H1 (cell line): Measurements from ENCODE around the gene FAM53B. TPM values are rescaled to one million over a fixed set of nuclear protein-coding genes. Genes with fewer than 3 reads are reported as not detected.

Experiments
- CTCF ChIA-PET: fragments of 300-600 bp; sonication (Branson Sonifier 250); formaldehyde crosslinking; loops from one replicate; lab custom pipeline; 2021; ENCODE audit not compliant: partially characterized antibody; lab: Charles Lee
- POLR2A ChIA-PET: fragments of 300-600 bp; sonication (Branson Sonifier 250); formaldehyde crosslinking; loops from one replicate; lab custom pipeline; 2021; ENCODE audit warnings: inconsistent platforms; ENCODE audit not compliant: partially characterized antibody; lab: Charles Lee
- DNase-seq, 2 experiments: peaks; one replicate each; pipeline versions ENCODE4 v3.0.0 to v3.0.0-alpha.2; 2010 to 2022; ENCODE audit warnings: low spot score in 2 of 2, low read depth in 1 of 2, mixed read lengths in 1 of 2
- FAIRE-seq: peaks from 2 replicates; lab custom pipeline; 2011; peaks lifted over from hg19 to GRCh38; lab: Jason Lieb, UNC
- H2AFZ ChIP-seq: 2 replicates; pipeline ENCODE4 v1.8.1; 2012; ENCODE audit warnings: low read length, inconsistent platforms
- H2AK5ac ChIP-seq: 2 replicates; pipeline ENCODE4 v1.6.1; 2013; ENCODE audit warnings: low read depth, low read length
- H2BK120ac ChIP-seq: replicated peaks from 2 replicates; pipeline ENCODE3; 2013; ENCODE audit warnings: low read depth, low read length, inconsistent platforms
- H2BK12ac ChIP-seq: 2 replicates; pipeline ENCODE4 v1.6.1; 2013; ENCODE audit warnings: low read depth, low read length
- H2BK15ac ChIP-seq: 2 replicates; pipeline ENCODE4 v1.6.1; 2013; ENCODE audit warnings: low read length
- H2BK20ac ChIP-seq: 2 replicates; pipeline ENCODE4 v1.6.1; 2013; ENCODE audit warnings: low read length
- H2BK5ac ChIP-seq: 2 replicates; pipeline ENCODE4 v1.6.1; 2013; ENCODE audit warnings: low read depth, low read length
- H3K14ac ChIP-seq: 2 replicates; pipeline ENCODE4 v1.6.1; 2013; ENCODE audit warnings: inconsistent platforms; ENCODE audit not compliant: insufficient read length
- H3K18ac ChIP-seq: 2 replicates; pipeline ENCODE4 v1.6.1; 2013; ENCODE audit warnings: low read length; ENCODE audit errors: extremely low read depth
- H3K23ac ChIP-seq: 2 replicates; pipeline ENCODE4 v1.6.1; 2013; ENCODE audit warnings: inconsistent platforms; ENCODE audit not compliant: insufficient read length
- H3K23me2 ChIP-seq: 2 replicates; pipeline ENCODE4 v1.6.1; 2013; ENCODE audit warnings: low read depth, low read length
- H3K27ac ChIP-seq: 2 replicates; pipeline ENCODE4 v1.6.1; 2011; ENCODE audit warnings: low read depth, low read length, inconsistent platforms
- H3K27me3 ChIP-seq, 4 experiments: replicated peaks in 1 of 4; 1 replicate in 1 of 4; 2 replicates in 3 of 4; pipeline versions ENCODE4 v1.6.1 to v1.8.1; 2011 to 2013; ENCODE audit warnings: low read length in 3 of 4, mild to moderate bottlenecking in 3 of 4, inconsistent platforms in 2 of 4, mixed read lengths in 2 of 4, moderate library complexity in 1 of 4; ENCODE audit not compliant: control insufficient read depth in 3 of 4, insufficient read depth in 3 of 4; ENCODE audit errors: extremely low read depth in 1 of 4
- H3K36me3 ChIP-seq, 4 experiments: 2 replicates each; pipeline versions ENCODE4 v1.6.1 to v1.8.1; 2011 to 2013; ENCODE audit warnings: mild to moderate bottlenecking in 4 of 4, low read length in 3 of 4, moderate library complexity in 2 of 4, control low read depth in 1 of 4, inconsistent platforms in 1 of 4; ENCODE audit not compliant: insufficient read depth in 4 of 4, control insufficient read depth in 2 of 4
- H3K4ac ChIP-seq: replicated peaks from 2 replicates; pipeline ENCODE3; 2013; ENCODE audit warnings: low read length, low read depth, mixed read lengths, inconsistent platforms; ENCODE audit not compliant: insufficient read length
- H3K4me1 ChIP-seq, 4 experiments: replicated peaks in 1 of 4; 1 replicate in 1 of 4; 2 replicates in 3 of 4; pipeline versions ENCODE4 v1.6.1 to v1.8.1; 2011 to 2013; ENCODE audit warnings: low read length in 3 of 4, inconsistent platforms in 2 of 4, mixed read lengths in 1 of 4; ENCODE audit not compliant: insufficient read depth in 4 of 4, control insufficient read depth in 3 of 4
- H3K4me2 ChIP-seq, 2 experiments: 2 replicates each; pipeline versions ENCODE4 v1.6.1 to v1.8.1; 2011 to 2013; ENCODE audit warnings: low read depth in 2 of 2, low read length in 2 of 2, control low read depth in 1 of 2, inconsistent platforms in 1 of 2, mild to moderate bottlenecking in 1 of 2; ENCODE audit not compliant: insufficient read depth in 1 of 2
- H3K4me3 ChIP-seq, 4 experiments: fragments of 200-600, 300-600 bp in 1 of 4; sonication (generic), shearing (Covaris generic), sonication (Bioruptor Twin) in 1 of 4; 2 replicates each; pipeline versions ENCODE4 v1.5.1 to v1.8.1; 2011 to 2016; ENCODE audit warnings: low read length in 4 of 4, low read depth in 3 of 4, control low read depth in 2 of 4, inconsistent platforms in 2 of 4, mild to moderate bottlenecking in 2 of 4, mixed read lengths in 1 of 4, moderate library complexity in 1 of 4; ENCODE audit not compliant: insufficient read depth in 2 of 4; ENCODE audit errors: extremely low read depth in 1 of 4
- H3K56ac ChIP-seq: replicated peaks from 2 replicates; pipeline ENCODE3; 2013; ENCODE audit warnings: low read depth, mild to moderate bottlenecking, mixed read lengths, low read length, inconsistent platforms; ENCODE audit not compliant: insufficient read length
- H3K79me1 ChIP-seq: 2 replicates; pipeline ENCODE4 v1.6.1; 2013; ENCODE audit warnings: low read depth, low read length, control low read depth
- H3K79me2 ChIP-seq, 2 experiments: 2 replicates each; pipeline versions ENCODE4 v1.6.1 to v1.8.1; 2012 to 2013; ENCODE audit warnings: low read length in 2 of 2, mild to moderate bottlenecking in 2 of 2, inconsistent platforms in 1 of 2; ENCODE audit not compliant: insufficient read depth in 2 of 2, control insufficient read depth in 1 of 2
- H3K9ac ChIP-seq, 4 experiments: replicated peaks in 1 of 4; 1 replicate in 1 of 4; 2 replicates in 3 of 4; pipeline versions ENCODE4 v1.6.1 to v1.8.1; 2011 to 2013; ENCODE audit warnings: low read depth in 3 of 4, low read length in 3 of 4, control low read depth in 2 of 4, mild to moderate bottlenecking in 2 of 4, moderate library complexity in 2 of 4, inconsistent platforms in 1 of 4; ENCODE audit errors: extremely low read depth in 1 of 4
- H3K9me3 ChIP-seq, 2 experiments: 2 replicates each; pipeline versions ENCODE4 v1.6.1 to v1.8.1; 2012 to 2013; ENCODE audit warnings: mild to moderate bottlenecking in 2 of 2, moderate library complexity in 2 of 2, control low read depth in 1 of 2, inconsistent platforms in 1 of 2, low read depth in 1 of 2, low read length in 1 of 2, mixed read lengths in 1 of 2; ENCODE audit not compliant: insufficient read depth in 2 of 2
- H4K20me1 ChIP-seq, 2 experiments: replicated peaks in 1 of 2; 2 replicates each; pipeline versions ENCODE3 to v1.8.1; 2011 to 2013; ENCODE audit warnings: inconsistent platforms in 2 of 2, low read length in 2 of 2, mild to moderate bottlenecking in 1 of 2; ENCODE audit not compliant: insufficient read depth in 2 of 2, control insufficient read depth in 1 of 2
- H4K5ac ChIP-seq: 2 replicates; pipeline ENCODE4 v1.6.1; 2013; ENCODE audit warnings: low read length, low read depth, mixed read lengths, inconsistent platforms; ENCODE audit not compliant: insufficient read length
- H4K8ac ChIP-seq: 2 replicates; pipeline ENCODE4 v1.8.0; 2013; ENCODE audit warnings: mild to moderate bottlenecking, moderate library complexity, low read length, inconsistent platforms; ENCODE audit not compliant: insufficient read depth; ENCODE audit errors: extremely low read depth
- H4K91ac ChIP-seq: replicated peaks from 2 replicates; pipeline ENCODE3; 2013; ENCODE audit warnings: low read length, mixed read lengths, inconsistent platforms; ENCODE audit not compliant: insufficient read length
- BRCA1 ChIP-seq: IDR thresholded peaks from 2 replicates; pipeline ENCODE4 v1.6.1; 2012; ENCODE audit warnings: low read depth, low read length, improper control_type of control experiment
- FOSL1 ChIP-seq: IDR thresholded peaks from 2 replicates; pipeline ENCODE4 v1.6.1; 2011; ENCODE audit warnings: mild to moderate bottlenecking, low read depth, low read length, moderate library complexity; ENCODE audit not compliant: insufficient read depth
- GABPA ChIP-seq: IDR thresholded peaks from 2 replicates; pipeline ENCODE4 v1.6.1; 2011; ENCODE audit warnings: mild to moderate bottlenecking, low read length, moderate library complexity, borderline replicate concordance; ENCODE audit not compliant: insufficient read depth
- JUN ChIP-seq: IDR thresholded peaks from 2 replicates; pipeline ENCODE4 v1.6.1; 2011; ENCODE audit warnings: low read depth, mild to moderate bottlenecking, improper control_type of control experiment, low read length
- KDM1A ChIP-seq: fragments of 200-600, 300-600 bp; sonication (generic); IDR thresholded peaks from 2 replicates; pipeline ENCODE4 v1.7.1; 2016; ENCODE audit warnings: mild to moderate bottlenecking, low read length, borderline replicate concordance
- KDM5A ChIP-seq: fragments of 200-600 bp; IDR thresholded peaks from 2 replicates; pipeline ENCODE4 v1.7.1; 2012; ENCODE audit warnings: mild to moderate bottlenecking, low read length, inconsistent platforms, mixed read lengths
- MAFK ChIP-seq: IDR thresholded peaks from 2 replicates; pipeline ENCODE4 v1.6.1; 2012; ENCODE audit warnings: low read depth, mild to moderate bottlenecking, improper control_type of control experiment, low read length
- PHF8 ChIP-seq: fragments of 200-600 bp; sonication (generic); conservative IDR thresholded peaks from 2 replicates; pipeline ENCODE4 v1.7.1; 2012; ENCODE audit warnings: low read depth, mild to moderate bottlenecking, inconsistent platforms, low read length, moderate library complexity
- POLR2A ChIP-seq, 2 experiments: IDR thresholded peaks; 1 replicate in 1 of 2; 2 replicates in 1 of 2; pipeline ENCODE4 v1.6.1; 2011; ENCODE audit warnings: low read depth in 2 of 2, low read length in 2 of 2, mild to moderate bottlenecking in 2 of 2; ENCODE audit errors: control extremely low read depth in 1 of 2
- POU5F1 ChIP-seq: IDR thresholded peaks from 2 replicates; pipeline ENCODE4 v1.6.1; 2011; ENCODE audit warnings: low read depth, mild to moderate bottlenecking, low read length, moderate library complexity
- SIN3A ChIP-seq, 2 experiments: IDR thresholded peaks in 1 of 2; conservative IDR thresholded peaks in 1 of 2; 2 replicates each; pipeline ENCODE4 v1.6.1; 2011 to 2012; ENCODE audit warnings: low read length in 2 of 2, improper control_type of control experiment in 1 of 2, low read depth in 1 of 2, mild to moderate bottlenecking in 1 of 2
- TCF12 ChIP-seq: IDR thresholded peaks from 2 replicates; pipeline ENCODE4 v1.6.1; 2011; ENCODE audit warnings: low read depth, mild to moderate bottlenecking, low read length
- WGBS, 2 experiments: shearing (Covaris generic) in 1 of 2; methylation state at CpG; one replicate each; pipeline versions ENCODE4 v1.1.6 to v1.1.7; 2013 to 2015; ENCODE audit warnings: low lambda C conversion rate in 2 of 2, mixed read lengths in 2 of 2, inconsistent platforms in 1 of 2, low coverage in 1 of 2, missing lambda C conversion rate in 1 of 2; ENCODE audit not compliant: insufficient replicate concordance in 2 of 2, insufficient coverage in 1 of 2, insufficient read length in 1 of 2; ENCODE audit errors: extremely low coverage in 1 of 2, missing lambda C conversion rate in 1 of 2; 5-methylcytosine and 5-hydroxymethylcytosine counted together
- polyA plus RNA-seq, 7 experiments: library from polyadenylated mRNA; depleted of rRNA in 3 of 7; stranded (reverse) in 5 of 7; unstranded in 2 of 7; fragments of >200 nt in 5 of 7; fragments of 200-250 nt in 2 of 7; gene quantifications; 1 replicate in 5 of 7; 2 replicates in 1 of 7; 4 replicates in 1 of 7; pipeline versions ENCODE4 v1.2.1 to v1.2.3, GENCODE V29; 2011 to 2013; ENCODE audit warnings: missing spikeins in 2 of 7, mixed read lengths in 2 of 7
- total RNA-seq: library from RNA; stranded (reverse); fragmentation: NEBNext Ultra II Directional; extraction: Animal tissue kit (Norgen Biotek cat#: 25700); gene quantifications from 2 replicates; pipeline ENCODE4 v1.2.1, GENCODE V29; 2021
- TF ChIP-seq, protein P1 (sequence below): IDR thresholded peaks from 2 replicates; pipeline ENCODE4 v1.6.1; 2012; ENCODE audit warnings: low read length, inconsistent platforms

The FAM53B gene
- total and polyA plus RNA-seq, 2 of the 8 experiments (the other 6 are each of a cell fraction or from before 2014, with no cell fraction given), result 5.3 to 14.4 TPM

GRCh38 chr10:124652200-124652599 is 92.0 kb downstream of the FAM53B start:
- no peaks in the 10 kb centered on the region for H3K9me3 ChIP-seq
- H3K23ac ChIP-seq, result no peak overlapping the region
- no peak overlapping the region for H3K4me3 ChIP-seq
- H3K18ac ChIP-seq, result no peak overlapping the region
- H2BK15ac ChIP-seq, result no peak overlapping the region
- no peak overlapping the region for H3K14ac ChIP-seq
- no peak overlapping the region; the same call in 1 of the 2 replicates for H2AK5ac ChIP-seq
- H2BK120ac ChIP-seq, result no peak overlapping the region
- FAIRE-seq, result no peak
- no peak overlapping the region for H4K5ac ChIP-seq
- no peak overlapping the region for H2BK12ac ChIP-seq
- POLR2A ChIA-PET, result no interaction called here
- peaks cover 0 to 27% (median 15%) of the 10 kb centered on the region in 4 experiments; a peak in 6 of 7 replicates for H3K4me1 ChIP-seq
- no peak overlapping the region for H2BK20ac ChIP-seq
- H3K79me1 ChIP-seq, result no peaks in the 10 kb centered on the region; the same call in 1 of the 2 replicates
- no peak overlapping the region for H2BK5ac ChIP-seq
- no peak overlapping the region for H3K56ac ChIP-seq
- peaks cover 0 to 9% of the 10 kb centered on the region in 2 experiments for H4K20me1 ChIP-seq
- no peak overlapping the region for H4K8ac ChIP-seq
- no peaks in the 10 kb centered on the region for H3K36me3 ChIP-seq
- no peak overlapping the region for H2AFZ ChIP-seq
- H3K4me2 ChIP-seq, result no peak overlapping the region
- H3K9ac ChIP-seq, result no peak overlapping the region
- no peaks in the 10 kb centered on the region for H3K23me2 ChIP-seq
- no peak overlapping the region for H3K27ac ChIP-seq
- 87% methylated on average over 5 of the region's 5 CpGs; no CpG with 5 or more reads in 1 of the 2 experiments for WGBS, 2 experiments
- DNase-seq, result no peak
- CTCF ChIA-PET, result interaction anchor here (1.0 to 3.9 kb wide), 4 partner anchors 10 to 89 kb away, joined by 3 to 18 read pairs (median 5); no protein-coding TSS in a partner anchor
- H3K79me2 ChIP-seq, result no peaks in the 10 kb centered on the region
- H4K91ac ChIP-seq, result no peak overlapping the region
- H3K27me3 ChIP-seq, result no peaks in the 10 kb centered on the region
- no peak overlapping the region for H3K4ac ChIP-seq
- no peak for TF ChIP-seq SIN3A (conservative IDR thresholded peaks at IDR 0.05 in 1 of 2, IDR thresholded peaks at IDR 0.05 in 1 of 2; ENCODE audit: low read depth in 1 of 2, low read length in 2 of 2)
- no peak for TF ChIP-seq GABPA
- no peak for TF ChIP-seq KDM5A
- TF ChIP-seq PHF8, result no peak
- TF ChIP-seq MAFK, result no peak
- TF ChIP-seq POLR2A (IDR thresholded peaks at IDR 0.05; ENCODE audit: control extremely low read depth in 1 of 2, low read depth in 2 of 2, low read length in 2 of 2), result no peak
- TF ChIP-seq TCF12, result no peak
- no peak for TF ChIP-seq FOSL1
- TF ChIP-seq BRCA1, result no peak
- no peak for TF ChIP-seq KDM1A
- TF ChIP-seq, protein P1, sequence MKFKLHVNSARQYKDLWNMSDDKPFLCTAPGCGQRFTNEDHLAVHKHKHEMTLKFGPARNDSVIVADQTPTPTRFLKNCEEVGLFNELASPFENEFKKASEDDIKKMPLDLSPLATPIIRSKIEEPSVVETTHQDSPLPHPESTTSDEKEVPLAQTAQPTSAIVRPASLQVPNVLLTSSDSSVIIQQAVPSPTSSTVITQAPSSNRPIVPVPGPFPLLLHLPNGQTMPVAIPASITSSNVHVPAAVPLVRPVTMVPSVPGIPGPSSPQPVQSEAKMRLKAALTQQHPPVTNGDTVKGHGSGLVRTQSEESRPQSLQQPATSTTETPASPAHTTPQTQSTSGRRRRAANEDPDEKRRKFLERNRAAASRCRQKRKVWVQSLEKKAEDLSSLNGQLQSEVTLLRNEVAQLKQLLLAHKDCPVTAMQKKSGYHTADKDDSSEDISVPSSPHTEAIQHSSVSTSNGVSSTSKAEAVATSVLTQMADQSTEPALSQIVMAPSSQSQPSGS, result no peak
- no peak for TF ChIP-seq POU5F1
- TF ChIP-seq JUN, result no peak
